HuH-7.5 (cell line): ENCODE results near the gene GRIK3.
"Not testable (repeated sequence)": the region's sequence is repeated elsewhere in the genome, so short reads cannot be mapped to it uniquely, and the experiment has no call there.

ENCODE experiments used
- DNase-seq: peaks from one replicate; pipeline ENCODE4 v3.0.0; 2011; ENCODE audit warnings: low spot score

The GRIK3 gene

GRCh38 chr1:36784147-36784859 is 250.0 kb downstream of the GRIK3 start:
- no peak for DNase-seq

GRCh38 chr1:36783475-36783874 is 250.8 kb downstream of the GRIK3 start:
- no peak for DNase-seq

DNA sequence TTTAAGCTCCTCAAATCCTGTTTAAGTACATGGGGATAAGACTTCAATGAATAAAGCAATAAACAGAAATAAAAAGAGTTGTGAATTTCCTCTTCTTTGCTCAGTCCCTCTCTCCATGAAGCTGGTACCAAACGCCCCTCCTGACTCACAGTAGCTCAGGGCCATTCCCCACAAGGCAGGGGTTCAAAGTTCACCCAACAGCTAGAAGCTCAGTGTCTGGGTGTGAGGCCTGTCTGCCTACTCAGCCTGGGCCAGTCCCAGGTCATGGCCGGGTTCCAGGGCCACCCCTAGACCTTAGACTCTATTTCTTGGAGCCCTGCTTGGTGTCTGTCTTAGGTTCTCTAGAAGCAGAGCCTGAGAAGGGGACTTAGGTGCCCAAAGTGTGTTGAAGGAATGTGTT is 251.5 kb downstream of the GRIK3 start:
- DNase-seq = peak; percentile 58

DNA sequence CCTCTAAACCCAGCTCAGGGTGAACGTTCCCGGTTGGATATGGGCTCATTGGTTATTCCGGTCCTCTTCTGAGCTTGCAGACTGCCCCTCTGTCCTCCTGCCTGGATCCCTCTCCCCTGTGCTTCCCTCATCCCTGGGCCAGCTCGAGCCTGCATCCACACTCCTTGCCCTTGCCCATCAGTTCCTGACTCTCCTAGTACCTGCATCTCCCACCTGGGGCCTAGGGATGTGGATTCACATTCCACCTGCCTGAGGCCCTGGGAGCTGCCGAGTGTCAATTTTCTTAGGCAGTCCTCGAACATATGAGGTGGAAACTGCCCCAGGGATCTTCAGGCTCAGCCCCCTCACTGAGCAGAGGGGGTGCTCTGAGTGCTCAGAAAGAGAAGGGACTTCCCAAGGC is 252.2 kb downstream of the GRIK3 start:
- no peak for DNase-seq

- no peak for DNase-seq
These were observed 253.2 kb downstream of the GRIK3 start for GRCh38 chr1:36781098-36781497.

GRCh38 chr1:36778740-36779139 is 255.6 kb downstream of the GRIK3 start:
- no peak for DNase-seq

DNA sequence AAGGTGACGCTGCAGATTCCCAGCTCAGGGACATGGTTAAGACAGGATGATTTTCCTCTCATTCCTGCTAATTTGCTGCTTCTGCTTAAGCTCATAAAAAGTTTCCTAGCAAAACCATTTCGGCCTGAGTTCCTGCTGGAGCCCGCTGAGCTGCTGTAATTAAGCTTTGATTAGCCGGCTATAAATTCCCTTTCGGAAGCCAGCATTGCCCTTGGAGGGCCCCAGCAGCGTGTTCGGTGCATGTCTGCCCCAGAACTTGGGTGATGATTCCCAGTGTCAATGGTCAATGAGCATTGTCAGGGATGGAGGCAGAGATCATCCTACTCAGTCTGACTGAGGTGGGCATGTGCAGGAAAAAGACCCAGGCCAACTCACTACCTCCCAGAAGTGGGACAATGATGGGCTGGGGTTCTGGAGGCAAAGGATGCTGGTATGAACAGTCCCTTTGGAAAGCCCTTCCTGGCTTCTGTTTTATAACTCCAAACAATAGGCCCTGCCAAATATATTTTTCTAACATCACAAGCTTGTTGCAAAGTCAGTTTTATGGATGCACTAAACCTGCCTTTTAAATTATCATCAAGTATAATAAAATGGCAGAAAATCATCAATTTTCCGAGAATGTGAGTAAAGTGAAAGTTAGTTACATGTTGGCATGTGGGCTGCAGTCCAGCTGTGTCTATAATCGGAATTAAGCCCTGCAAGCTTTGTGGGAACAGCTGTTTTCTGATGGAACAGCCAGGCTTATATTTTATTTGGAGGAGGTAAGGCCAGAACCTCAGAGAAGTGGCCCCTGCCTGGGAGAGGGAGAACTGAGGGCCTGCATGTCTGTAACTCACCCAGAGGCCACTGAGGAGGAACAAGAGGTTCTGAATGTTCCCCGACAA is 257.1 kb downstream of the GRIK3 start:
- no peak for DNase-seq

GRCh38 chr1:36776256-36776655 is 258.1 kb downstream of the GRIK3 start:
- DNase-seq = no peak

DNA sequence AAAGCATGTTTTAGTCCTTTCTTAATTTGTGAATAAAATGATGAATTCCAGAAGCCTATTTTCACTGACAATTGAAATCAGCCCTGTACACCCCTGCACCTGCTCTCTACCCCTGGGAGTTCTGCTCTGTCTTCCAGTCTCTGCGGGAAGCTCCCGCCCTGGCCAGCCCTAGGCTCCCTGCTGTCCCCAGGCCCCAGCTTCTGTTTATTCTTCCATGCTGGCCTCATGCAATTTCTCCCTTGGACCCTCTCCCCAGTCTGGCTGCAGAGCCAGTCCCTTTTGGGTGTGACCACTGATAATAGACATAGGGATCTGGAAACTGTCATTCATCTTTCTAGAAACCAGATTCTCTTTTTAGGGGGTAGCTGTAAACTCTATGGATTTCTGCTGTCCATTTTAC is 258.6 kb downstream of the GRIK3 start:
- DNase-seq = no peak

GRCh38 chr1:36773827-36774541 is 260.3 kb downstream of the GRIK3 start:
- DNase-seq = no peak

DNA sequence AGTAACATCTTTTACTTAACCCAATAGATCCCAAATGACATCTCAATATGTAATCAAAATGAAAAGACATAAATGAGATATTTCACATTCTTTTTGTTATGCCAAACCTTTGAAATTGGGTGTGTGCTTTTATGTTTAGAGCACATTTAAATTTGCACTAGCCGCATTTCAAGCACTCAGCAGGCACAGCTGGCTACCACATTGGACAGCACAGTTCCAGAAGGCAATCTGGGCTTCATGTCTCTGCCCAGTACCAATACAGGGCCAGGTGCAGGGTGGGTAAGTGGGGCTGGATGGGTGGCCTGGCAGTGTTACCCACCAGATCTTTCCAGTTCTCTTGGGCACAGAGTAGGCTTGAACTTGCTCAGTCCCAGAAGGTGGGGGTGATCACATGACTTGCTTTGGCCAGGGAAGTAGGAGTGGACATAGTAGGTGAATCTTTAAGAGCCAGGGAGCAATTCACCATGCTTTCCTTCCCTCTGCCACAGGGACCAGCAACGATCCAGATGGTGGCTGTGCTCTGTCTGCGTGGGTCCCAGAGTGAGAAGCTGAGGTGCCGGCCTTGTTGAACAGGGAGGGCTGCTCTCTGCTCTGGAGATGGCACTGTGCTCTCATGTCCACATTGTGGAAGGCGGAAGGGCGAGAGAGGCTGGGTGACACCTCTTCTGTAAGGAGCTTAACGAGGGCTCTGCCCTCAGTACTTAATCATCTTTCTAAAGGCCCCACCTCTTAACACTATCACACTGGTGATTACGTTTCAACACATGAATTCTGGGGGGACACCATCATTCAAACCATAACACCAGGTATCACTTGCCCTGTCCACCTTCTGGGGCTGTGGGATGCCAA is 261.4 kb downstream of the GRIK3 start:
- DNase-seq = no peak

DNA sequence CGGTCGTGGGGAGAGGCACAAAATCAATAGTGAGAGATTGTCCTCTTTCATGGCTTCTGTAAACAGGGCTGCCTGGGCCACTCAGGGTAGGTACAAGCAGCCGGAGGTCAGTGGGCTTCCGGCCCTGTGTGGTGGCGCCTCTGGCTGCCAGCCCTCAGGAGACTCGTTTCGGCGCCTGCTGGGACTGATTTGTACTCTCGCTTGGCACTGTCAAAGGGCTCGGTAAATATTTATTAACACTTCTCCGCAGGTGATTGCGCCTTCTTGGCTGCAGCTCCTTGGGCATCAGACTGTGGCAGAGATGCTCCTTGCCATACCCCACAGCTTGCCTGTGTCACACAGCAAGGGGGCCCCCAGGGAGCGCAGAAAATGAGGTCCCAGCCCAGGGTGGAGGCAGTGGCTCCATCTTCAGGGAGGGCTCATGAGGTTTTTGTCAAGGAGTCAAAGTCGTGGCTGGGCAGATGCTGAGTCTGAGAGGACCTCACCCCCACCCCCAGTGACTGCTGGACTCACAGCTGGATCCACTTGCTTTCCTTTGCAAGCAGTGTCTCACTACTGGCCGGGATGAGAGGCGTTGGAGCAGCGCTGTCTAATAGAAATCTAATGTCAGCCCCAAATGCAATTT is 262.5 kb downstream of the GRIK3 start:
- no peak for DNase-seq

DNA sequence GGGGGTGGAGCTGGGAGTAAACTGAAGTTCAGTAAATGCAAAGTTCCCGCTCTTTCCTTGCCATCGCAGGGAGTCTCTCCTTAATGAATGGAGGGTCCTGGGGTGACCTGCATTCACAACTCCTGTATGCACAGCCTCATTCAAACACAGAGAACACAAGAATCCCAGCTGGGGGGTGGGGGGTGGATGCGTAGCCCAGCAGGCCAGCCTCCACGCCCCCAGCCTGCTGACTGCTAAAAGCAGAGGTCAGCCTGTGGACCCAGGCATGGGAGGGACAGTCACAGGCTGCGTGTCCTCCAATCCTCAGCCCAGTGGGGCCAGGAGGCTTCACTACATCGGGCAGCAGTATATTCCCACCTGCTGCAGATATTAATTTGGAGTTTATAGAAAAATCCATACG is 263.1 kb downstream of the GRIK3 start:
- DNase-seq = no peak

DNA sequence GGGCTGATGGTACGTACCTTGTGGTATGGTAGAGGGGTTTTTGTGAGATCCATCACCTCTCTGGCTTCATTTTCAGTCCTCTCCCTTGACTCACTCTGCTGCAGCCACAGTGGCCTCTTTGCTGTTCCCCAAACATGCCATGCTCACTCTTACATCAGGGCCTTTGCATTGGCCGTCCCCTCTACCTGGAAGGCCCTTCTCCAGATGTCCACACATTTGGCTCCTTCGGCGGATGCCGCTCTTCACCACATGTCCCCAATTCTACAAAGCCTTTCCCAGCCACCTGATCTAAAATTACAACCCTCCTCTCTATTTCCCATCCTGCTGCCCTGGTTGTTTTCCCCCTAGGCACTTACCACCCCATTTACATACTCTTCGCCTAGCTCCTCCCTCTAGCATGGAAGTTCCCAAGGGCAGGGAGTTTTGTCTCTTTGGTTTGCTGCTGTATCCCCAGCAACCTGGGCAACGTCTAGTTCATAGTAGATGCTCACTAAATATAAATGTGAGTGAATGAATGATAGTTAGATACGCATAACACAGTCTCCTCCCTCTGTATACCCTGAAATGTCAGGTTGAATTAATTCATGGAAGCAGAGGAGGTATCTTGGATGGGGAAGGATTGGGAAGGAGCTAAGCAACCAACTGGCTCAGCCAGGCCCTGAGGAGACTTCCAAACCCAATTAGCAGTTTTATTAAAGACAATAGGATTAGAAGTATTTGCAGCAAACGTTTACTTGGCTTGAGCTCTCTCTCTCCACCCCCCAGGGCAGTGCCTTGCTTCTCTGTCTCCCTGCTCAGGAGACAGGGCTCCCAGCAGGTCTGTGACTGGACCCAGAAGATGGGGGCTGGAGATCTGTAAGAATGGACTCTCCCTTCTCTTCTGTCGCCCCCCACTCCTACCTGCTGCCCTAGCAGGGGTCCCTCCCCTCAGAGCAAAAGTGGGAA is 264.2 kb downstream of the GRIK3 start:
- no peak for DNase-seq

DNA sequence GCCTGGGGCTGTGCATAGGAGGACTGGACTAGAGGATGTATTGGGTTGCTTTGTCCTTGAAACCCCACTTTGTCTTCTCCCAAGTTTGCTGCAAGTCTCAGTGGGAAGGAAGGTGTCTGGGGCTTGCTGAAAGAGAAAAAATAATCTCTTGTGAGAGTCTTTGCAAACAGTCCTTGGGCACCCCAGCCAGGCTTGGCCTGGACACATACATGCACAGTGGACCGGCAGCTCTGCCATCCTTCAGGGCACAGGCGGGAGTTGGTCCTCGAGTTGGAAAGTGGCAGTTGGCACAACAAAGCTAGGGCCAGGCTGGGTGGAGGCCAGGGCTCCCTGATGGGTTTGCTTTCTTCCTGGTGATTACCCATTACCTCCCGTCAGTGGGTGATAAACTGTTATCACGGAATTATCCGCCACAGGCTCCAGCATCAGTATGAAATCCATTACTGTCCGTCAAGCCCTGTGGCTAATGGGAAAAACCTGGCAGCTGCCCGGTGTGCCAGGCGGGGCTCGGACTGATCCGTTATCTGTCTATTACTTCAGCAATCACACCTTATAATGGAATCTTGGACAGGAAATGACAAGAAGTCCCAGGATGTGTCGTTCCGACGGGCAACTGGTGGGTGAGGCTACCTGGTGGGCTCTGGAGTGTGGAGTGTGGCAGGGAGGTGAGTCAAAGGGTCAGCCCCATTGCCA is 265.7 kb downstream of the GRIK3 start:
- no peak for DNase-seq

- DNase-seq = not testable (repeated sequence)
These were observed 266.9 kb downstream of the GRIK3 start for GRCh38 chr1:36767429-36767828.

GRCh38 chr1:36766481-36766880 is 267.8 kb downstream of the GRIK3 start:
- DNase-seq = no peak

GRCh38 chr1:36765785-36766300 is 268.5 kb downstream of the GRIK3 start:
- DNase-seq = no peak

GRCh38 chr1:36764798-36765197 is 269.5 kb downstream of the GRIK3 start:
- DNase-seq = no peak
